Smooth muscle cell of the brain vasculature (primary cell): ENCODE results near the gene BAG1.

Experiments used
- DNase-seq: peaks from one replicate; pipeline ENCODE4 v3.0.0-alpha.2; 2012; ENCODE audit warnings: low read depth, low spot score

Gene BAG1

GRCh38 chr9:33242609-33243134, 21.8 kb downstream of the BAG1 start:
- DNase-seq: no peak

GRCh38 chr9:33241298-33241697, 23.2 kb downstream of the BAG1 start:
- DNase-seq: no peak

GRCh38 chr9:33239921-33240320, 24.6 kb downstream of the BAG1 start, which contains the start of gene SPINK4:
SPINK4 (plus strand) TSS chr9:33240167; CDS start chr9:33240209, 42 bp downstream.
- DNase-seq: no peak

GRCh38 chr9:33236571-33236970, 27.9 kb downstream of the BAG1 start:
- no peak for DNase-seq

GRCh38 chr9:33234511-33235467, 29.7 kb downstream of the BAG1 start:
- DNase-seq: no peak

GRCh38 chr9:33233626-33234342, 30.7 kb downstream of the BAG1 start:
- DNase-seq: peak; percentile 54

GRCh38 chr9:33232815-33233214, 31.7 kb downstream of the BAG1 start:
- no peak for DNase-seq

- DNase-seq: no peak
Measured at GRCh38 chr9:33231623-33231942, 32.9 kb downstream of the BAG1 start.

GRCh38 chr9:33230756-33231622, 33.5 kb downstream of the BAG1 start:
- no peak for DNase-seq

- DNase-seq: no peak
Measured at GRCh38 chr9:33229359-33230114, 35.0 kb downstream of the BAG1 start.

- no peak for DNase-seq
Measured at GRCh38 chr9:33228606-33229005, 35.9 kb downstream of the BAG1 start.

- no peak for DNase-seq
Measured at GRCh38 chr9:33227741-33228140, 36.8 kb downstream of the BAG1 start.

- DNase-seq: no peak
Measured at GRCh38 chr9:33227008-33227398, 37.5 kb downstream of the BAG1 start.

GRCh38 chr9:33225319-33226147, 39.0 kb downstream of the BAG1 start:
- peak; percentile 69 for DNase-seq

GRCh38 chr9:33223696-33224095, 40.8 kb downstream of the BAG1 start:
- DNase-seq: no peak

GRCh38 chr9:33222031-33222430, 42.5 kb downstream of the BAG1 start:
- DNase-seq: no peak

GRCh38 chr9:33221568-33221884, 43.0 kb downstream of the BAG1 start:
- DNase-seq: no peak

- DNase-seq: no peak
Measured at GRCh38 chr9:33220681-33221567, 43.6 kb downstream of the BAG1 start.
